Suprapubic skin (tissue), 4 donors: ENCODE measurements around the gene PEX13.

Source experiments
- CTCF ChIP-seq, 2 donors: fragments of 200-600 bp in 1 of 2; fragments of 450-650 bp in 1 of 2; sonication (generic) in 1 of 2; IDR thresholded peaks; one replicate each; pipeline ENCODE4 v1.5.1; 2016 to 2019; ENCODE audit warnings: antibody characterized with exemption in 2 of 2, mild to moderate bottlenecking in 1 of 2, moderate library complexity in 1 of 2
- POLR2A ChIP-seq, 2 donors: fragments of 450-650 bp; IDR thresholded peaks; one replicate each; pipeline ENCODE4 v1.6.1; 2017; ENCODE audit warnings: antibody characterized with exemption in 2 of 2, mild to moderate bottlenecking in 2 of 2, moderate library complexity in 2 of 2
- POLR2AphosphoS5 ChIP-seq, 3 donors: sonication (generic); formaldehyde crosslinking; IDR thresholded peaks; one replicate each; pipeline ENCODE4 v1.6.1; 2017; ENCODE audit warnings: antibody characterized with exemption in 3 of 3

GRCh38 chr2:60987041-60987440, 30.5 kb upstream of the PEX13 start:
- TF ChIP-seq POLR2A (IDR thresholded peaks at IDR 0.05) (no peak), CTCF (IDR thresholded peaks at IDR 0.05) (no peak), POLR2AphosphoS5 (IDR thresholded peaks at IDR 0.05) (no peak)
